Hepatocyte (in vitro differentiated cells): Measurements from ENCODE around the gene CDK17. TPM values are rescaled to one million over a fixed set of nuclear protein-coding genes. Genes with fewer than 3 reads are reported as not detected.

Experiments
- DNase-seq: peaks from one replicate; pipeline ENCODE4 v3.0.0-alpha.2; 2016; ENCODE audit warnings: low spot score
- H2AFZ ChIP-seq: fragments of 200-600 bp; sonication (generic); 2 replicates; pipeline ENCODE4 v1.6.0; 2016; ENCODE audit warnings: antibody characterized with exemption, mild to moderate bottlenecking
- H3K27ac ChIP-seq: fragments of 200-600 bp; sonication (generic); 2 replicates; pipeline ENCODE4 v1.5.1; 2016; ENCODE audit warnings: mild to moderate bottlenecking
- H3K27me3 ChIP-seq: fragments of 200-600 bp; sonication (generic); 2 replicates; pipeline ENCODE4 v1.6.1; 2016
- H3K36me3 ChIP-seq: fragments of 200-600 bp; sonication (generic); replicated peaks from 2 replicates; pipeline ENCODE4 v1.5.1; 2016; ENCODE audit warnings: low read depth; ENCODE audit not compliant: insufficient read depth
- H3K4me1 ChIP-seq: fragments of 200-600 bp; sonication (generic); 2 replicates; pipeline ENCODE4 v1.5.1; 2016; ENCODE audit warnings: mild to moderate bottlenecking, moderate library complexity; ENCODE audit not compliant: insufficient read depth
- H3K4me2 ChIP-seq: fragments of 200-600 bp; sonication (generic); 2 replicates; pipeline ENCODE4 v1.6.0; 2016
- H3K4me3 ChIP-seq: fragments of 200-600 bp; sonication (generic); 2 replicates; pipeline ENCODE4 v1.5.1; 2016; ENCODE audit warnings: mild to moderate bottlenecking
- H3K79me2 ChIP-seq: fragments of 200-600 bp; sonication (generic); 2 replicates; pipeline ENCODE4 v1.6.0; 2017; ENCODE audit warnings: mild to moderate bottlenecking
- H3K9me2 ChIP-seq: fragments of 200-600 bp; sonication (generic); replicated peaks from 2 replicates; pipeline ENCODE4 v1.6.0; 2017; ENCODE audit warnings: mild to moderate bottlenecking; ENCODE audit not compliant: insufficient read depth
- H3K9me3 ChIP-seq: fragments of 200-600 bp; sonication (generic); 2 replicates; pipeline ENCODE4 v1.5.1; 2016; ENCODE audit warnings: low read depth, mild to moderate bottlenecking
- H4K20me1 ChIP-seq: fragments of 200-600 bp; sonication (generic); 2 replicates; pipeline ENCODE4 v1.6.0; 2016; ENCODE audit warnings: mild to moderate bottlenecking; ENCODE audit not compliant: insufficient read depth, poor library complexity, severe bottlenecking
- CTCF ChIP-seq: fragments of 200-600 bp; sonication (generic); IDR thresholded peaks from 2 replicates; pipeline ENCODE4 v1.5.1; 2016; ENCODE audit warnings: antibody characterized with exemption, mild to moderate bottlenecking; ENCODE audit not compliant: poor library complexity
- EZH2 ChIP-seq: fragments of 200-600 bp; sonication (generic); IDR thresholded peaks from 2 replicates; pipeline ENCODE4 v1.6.1; 2016; ENCODE audit warnings: antibody characterized with exemption, mild to moderate bottlenecking, borderline replicate concordance
- EZH2phosphoT487 ChIP-seq: fragments of 200-600 bp; sonication (generic); IDR thresholded peaks from one replicate; pipeline ENCODE4 v1.6.1; 2018; ENCODE audit warnings: antibody characterized with exemption, mild to moderate bottlenecking, low read depth, moderate library complexity; ENCODE audit not compliant: unreplicated experiment, severe bottlenecking
- WGBS: methylation state at CpG from one replicate; pipeline ENCODE4 v1.1.6; 2016; ENCODE audit warnings: low lambda C conversion rate; ENCODE audit errors: missing lambda C conversion rate; 5-methylcytosine and 5-hydroxymethylcytosine counted together
- polyA plus RNA-seq: library from polyadenylated mRNA; unstranded; fragments of >200 nt; fragmentation: Nextera tagmentation; extraction: Ambion mirVana; gene quantifications from 2 replicates; pipeline ENCODE4 v1.2.1, GENCODE V29; 2016
- total RNA-seq: library from RNA; depleted of rRNA; stranded (reverse); fragments of >200 nt; gene quantifications from 2 replicates; pipeline ENCODE4 v1.2.3, GENCODE V29; 2014

Gene CDK17
- total and polyA plus RNA-seq, 2 experiments from 2014 or later, result 13.8 to 33.1 TPM

DNA sequence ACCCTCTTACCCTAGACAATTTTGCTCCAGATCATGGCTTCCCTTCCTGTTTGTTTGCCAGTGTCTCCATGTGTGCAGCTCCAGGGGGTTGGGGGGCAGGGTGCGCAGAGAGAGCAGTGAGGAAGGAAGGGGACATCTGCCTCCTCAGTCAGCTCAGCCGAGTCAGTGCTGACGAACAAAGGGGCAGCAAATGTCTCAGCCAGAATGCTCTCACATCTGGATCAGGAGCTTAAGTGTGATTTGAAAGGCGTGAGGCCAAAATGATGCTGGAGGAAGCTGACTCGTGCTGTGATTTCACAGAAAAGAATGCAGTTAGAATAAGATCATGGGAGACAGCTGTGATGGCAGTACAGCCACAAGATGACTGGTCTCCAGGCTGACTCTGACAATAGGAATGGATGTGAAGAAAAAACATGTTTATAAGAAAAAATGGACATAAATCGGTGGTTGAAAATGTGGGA is 27.1 kb upstream of the CDK17 start:
- H3K27me3 ChIP-seq, result no peaks in the 10 kb centered on the region
- H2AFZ ChIP-seq, result no peak overlapping the region
- peak overlapping the region; percentile 98 for H3K27ac ChIP-seq
- H3K36me3 ChIP-seq, result no peaks in the 10 kb centered on the region
- H3K4me3 ChIP-seq, result no peak overlapping the region
- TF ChIP-seq EZH2 (no peak), EZH2phosphoT487 (no peak), CTCF (no peak)
- DNase-seq, result peak; percentile 79
- H3K4me1 ChIP-seq, result peaks cover 4% of the 10 kb centered on the region
- no peaks in the 10 kb centered on the region for H3K9me2 ChIP-seq
- no peaks in the 10 kb centered on the region for H3K9me3 ChIP-seq
- 26% methylated on average over 6 of the region's 6 CpGs for WGBS
- H4K20me1 ChIP-seq, result no peaks in the 10 kb centered on the region
- H3K79me2 ChIP-seq, result no peaks in the 10 kb centered on the region
- H3K4me2 ChIP-seq, result peak overlapping the region; percentile 55

DNA sequence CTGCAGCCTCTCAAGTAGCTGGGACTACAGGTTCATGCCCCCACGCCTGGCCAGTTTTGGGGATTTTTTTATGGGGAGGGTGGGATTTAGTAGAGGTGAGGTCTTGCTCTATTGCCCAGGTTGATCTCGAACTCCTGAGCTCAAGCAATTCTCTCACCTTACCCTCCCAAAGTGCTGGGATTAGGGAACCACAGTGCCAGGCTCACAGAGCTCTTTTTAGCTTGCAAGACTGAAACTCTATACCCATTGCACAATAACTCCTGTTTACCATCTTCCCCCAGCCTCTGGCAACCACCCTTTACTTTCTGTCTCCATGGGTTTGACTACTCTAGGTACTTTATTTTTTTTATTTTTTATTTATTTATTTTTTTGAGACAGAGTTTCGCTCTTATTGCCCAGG is 25.7 kb upstream of the CDK17 start:
- Histone ChIP-seq H3K9me3 (no peaks in the 10 kb centered on the region), H2AFZ (no peak overlapping the region), H4K20me1 (no peaks in the 10 kb centered on the region), H3K27ac (no peak overlapping the region), H3K27me3 (no peaks in the 10 kb centered on the region), H3K4me2 (no peak overlapping the region), H3K79me2 (no peaks in the 10 kb centered on the region), H3K9me2 (no peaks in the 10 kb centered on the region), H3K4me3 (no peak overlapping the region), H3K36me3 (no peaks in the 10 kb centered on the region), H3K4me1 (peaks cover 4% of the 10 kb centered on the region)
- no peak for TF ChIP-seq EZH2
- TF ChIP-seq CTCF, result no peak
- TF ChIP-seq EZH2phosphoT487, result no peak
- no peak for DNase-seq
- 94% methylated on average over 3 of the region's 3 CpGs for WGBS

- Histone ChIP-seq H3K4me3 (no peak overlapping the region), H3K4me2 (no peak overlapping the region), H4K20me1 (no peaks in the 10 kb centered on the region), H3K36me3 (no peaks in the 10 kb centered on the region), H3K9me3 (no peaks in the 10 kb centered on the region), H3K4me1 (peaks cover 4% of the 10 kb centered on the region), H3K9me2 (no peaks in the 10 kb centered on the region), H3K27ac (peak overlapping the region; percentile 0), H3K27me3 (no peaks in the 10 kb centered on the region), H2AFZ (no peak overlapping the region), H3K79me2 (no peaks in the 10 kb centered on the region)
- WGBS, result 51% methylated on average over 3 of the region's 3 CpGs
- TF ChIP-seq EZH2 (no peak), CTCF (no peak), EZH2phosphoT487 (no peak)
- DNase-seq, result no peak
Measured at GRCh38 chr12:96425321-96425720, 25.1 kb upstream of the CDK17 start.

DNA sequence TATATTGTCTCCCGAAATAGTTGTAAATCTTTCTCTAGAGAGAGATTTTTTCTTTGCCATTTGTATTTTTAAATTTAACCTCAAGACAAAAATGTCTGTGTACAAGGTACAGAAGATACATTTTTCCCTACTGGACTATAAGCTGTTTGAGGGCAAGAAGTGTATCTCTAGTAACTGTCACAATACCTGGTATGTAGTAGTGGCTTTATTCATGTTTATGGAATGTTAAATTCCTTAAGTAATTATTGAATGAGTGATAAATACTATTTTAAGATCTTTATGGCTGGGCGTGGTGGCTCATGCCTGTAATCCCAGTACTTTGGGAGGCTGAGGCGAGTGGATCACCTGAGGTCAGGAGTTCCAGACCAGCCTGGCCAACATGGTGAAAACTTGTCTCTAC is 24.4 kb upstream of the CDK17 start:
- Histone ChIP-seq H3K4me1 (peaks cover 4% of the 10 kb centered on the region), H3K9me2 (no peaks in the 10 kb centered on the region), H3K4me3 (no peak overlapping the region), H3K9me3 (no peaks in the 10 kb centered on the region), H3K36me3 (no peaks in the 10 kb centered on the region), H3K27me3 (no peaks in the 10 kb centered on the region), H3K79me2 (no peaks in the 10 kb centered on the region), H3K4me2 (no peak overlapping the region), H2AFZ (no peak overlapping the region), H4K20me1 (no peaks in the 10 kb centered on the region), H3K27ac (peak overlapping the region; percentile 0)
- WGBS, result 96% methylated on average over 3 of the region's 3 CpGs
- DNase-seq, result no peak
- TF ChIP-seq EZH2 (no peak), CTCF (no peak)
